Activated CD8-positive, alpha-beta T cell treated with anti-CD3 and anti-CD28 coated beads for 36 hours (primary cell): ENCODE measurements around the gene FAM32A. TPM values are rescaled to one million over a fixed set of nuclear protein-coding genes. Genes with fewer than 3 reads are reported as not detected.

Source experiments
- ATAC-seq: fragments of 200-7000 bp; cut with Tn5 transposase; one replicate; pipeline ENCODE4 v1.10.0; 2021; ENCODE audit warnings: mild to moderate bottlenecking, moderate library complexity
- CTCF ChIA-PET: fragments of 350-600 bp; sonication (Branson Sonifier 250); formaldehyde crosslinking; loops from one replicate; lab custom pipeline; 2021; ENCODE audit warnings: antibody characterized with exemption; lab: Charles Lee
- POLR2A ChIA-PET: fragments of 350-600 bp; sonication (Branson Sonifier 250); formaldehyde crosslinking; loops from one replicate; lab custom pipeline; 2021; ENCODE audit warnings: antibody characterized with exemption; lab: Charles Lee
- DNase-seq: peaks from one replicate; pipeline ENCODE4 v3.0.0-alpha.2; 2020
- H3K27ac Mint-ChIP-seq: one replicate; pipeline ENCODE4 v1.8.0; 2021; ENCODE audit warnings: mild to moderate bottlenecking, mixed read lengths
- H3K27me3 Mint-ChIP-seq: one replicate; pipeline ENCODE4 v1.8.0; 2021; ENCODE audit warnings: mixed read lengths
- H3K36me3 Mint-ChIP-seq: one replicate; pipeline ENCODE4 v1.8.0; 2021; ENCODE audit warnings: low read depth, mixed read lengths
- H3K4me1 Mint-ChIP-seq: one replicate; pipeline ENCODE4 v1.8.0; 2021; ENCODE audit warnings: low read depth, mixed read lengths
- H3K4me3 Mint-ChIP-seq: one replicate; pipeline ENCODE4 v1.8.0; 2021; ENCODE audit warnings: mild to moderate bottlenecking, moderate library complexity, mixed read lengths
- H3K9me3 Mint-ChIP-seq: one replicate; pipeline ENCODE4 v1.8.0; 2021; ENCODE audit warnings: mixed read lengths
- intact Hi-C: fragments of 100-400 bp; cut with micrococcal nuclease; formaldehyde crosslinking; loops from one replicate; pipeline ENCODE4 v1.10.0; 2022
- total RNA-seq, 2 experiments: library from RNA; stranded (reverse); gene quantifications; one replicate each; pipeline ENCODE4 v1.2.3, GENCODE V29; 2021
- TF ChIP-seq, protein P1 (sequence below): fragments of 200-600 bp; IDR thresholded peaks from one replicate; pipeline ENCODE4 v1.8.0; 2022; ENCODE audit warnings: antibody characterized with exemption, mild to moderate bottlenecking

The FAM32A gene
- total RNA-seq, 2 experiments from 2014 or later, result 41.7 to 44.7 TPM

DNA sequence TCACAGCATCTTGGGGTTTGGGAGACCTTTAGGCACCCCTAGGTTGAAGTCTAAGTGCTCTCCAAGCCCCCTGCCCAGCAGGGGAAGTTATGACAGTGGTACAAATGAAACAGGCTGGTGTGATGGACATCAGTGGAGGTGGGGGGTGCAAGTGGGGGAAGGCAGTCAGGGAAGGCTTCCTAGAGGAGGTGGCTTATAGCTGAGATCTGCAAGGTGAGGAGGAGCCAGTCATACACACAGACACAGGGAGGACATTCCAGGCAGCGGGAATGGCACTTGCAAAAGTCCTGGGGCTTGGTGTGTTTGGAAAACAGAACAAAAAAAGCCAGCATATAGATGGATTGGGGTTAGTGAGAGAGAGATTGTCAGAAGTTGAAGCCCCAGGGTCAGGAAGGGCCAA is 30.1 kb upstream of the FAM32A start:
- Mint-ChIP-seq H3K27me3 (no peaks in the 10 kb centered on the region), H3K9me3 (no peaks in the 10 kb centered on the region), H3K4me1 (peaks cover 2% of the 10 kb centered on the region), H3K4me3 (no peak overlapping the region), H3K27ac (no peak overlapping the region), H3K36me3 (peaks cover 45% of the 10 kb centered on the region)
- TF ChIP-seq, protein P1, sequence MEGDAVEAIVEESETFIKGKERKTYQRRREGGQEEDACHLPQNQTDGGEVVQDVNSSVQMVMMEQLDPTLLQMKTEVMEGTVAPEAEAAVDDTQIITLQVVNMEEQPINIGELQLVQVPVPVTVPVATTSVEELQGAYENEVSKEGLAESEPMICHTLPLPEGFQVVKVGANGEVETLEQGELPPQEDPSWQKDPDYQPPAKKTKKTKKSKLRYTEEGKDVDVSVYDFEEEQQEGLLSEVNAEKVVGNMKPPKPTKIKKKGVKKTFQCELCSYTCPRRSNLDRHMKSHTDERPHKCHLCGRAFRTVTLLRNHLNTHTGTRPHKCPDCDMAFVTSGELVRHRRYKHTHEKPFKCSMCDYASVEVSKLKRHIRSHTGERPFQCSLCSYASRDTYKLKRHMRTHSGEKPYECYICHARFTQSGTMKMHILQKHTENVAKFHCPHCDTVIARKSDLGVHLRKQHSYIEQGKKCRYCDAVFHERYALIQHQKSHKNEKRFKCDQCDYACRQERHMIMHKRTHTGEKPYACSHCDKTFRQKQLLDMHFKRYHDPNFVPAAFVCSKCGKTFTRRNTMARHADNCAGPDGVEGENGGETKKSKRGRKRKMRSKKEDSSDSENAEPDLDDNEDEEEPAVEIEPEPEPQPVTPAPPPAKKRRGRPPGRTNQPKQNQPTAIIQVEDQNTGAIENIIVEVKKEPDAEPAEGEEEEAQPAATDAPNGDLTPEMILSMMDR, result no peak
- DNase-seq, result no peak
- POLR2A ChIA-PET, result interaction anchor here (1.0 kb wide), 1 partner anchor 11 kb away, joined by 4 read pairs; no protein-coding TSS in a partner anchor
- CTCF ChIA-PET, result no interaction called here
- intact Hi-C loops, result no loop called here
- ATAC-seq, result no peak

DNA sequence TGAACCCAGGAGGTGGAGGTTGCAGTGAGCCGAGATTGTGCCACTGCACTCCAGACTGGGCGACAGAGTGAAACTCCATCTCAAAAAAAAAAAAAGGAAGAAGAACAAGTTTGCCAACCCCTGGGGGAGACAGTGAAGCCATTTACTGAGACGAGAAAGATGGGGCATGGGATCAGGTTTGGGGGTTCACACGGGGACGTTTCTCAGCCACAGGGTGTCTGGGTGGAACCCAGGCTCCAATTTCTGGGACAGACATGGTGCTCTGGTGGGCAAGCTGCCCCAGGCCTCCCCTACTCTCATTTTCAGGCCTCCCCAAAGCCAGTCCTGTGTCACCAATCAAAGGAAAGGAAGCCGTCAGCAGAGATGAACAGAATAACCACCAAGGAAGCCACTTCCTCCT is 28.3 kb upstream of the FAM32A start:
- no peak for ATAC-seq
- ChIA-PET POLR2A (interaction anchor here (0.8 to 1.4 kb wide), 4 partner anchors 12 to 116 kb away, joined by 3 to 5 read pairs (median 4); no protein-coding TSS in a partner anchor), CTCF (interaction anchor here (1.0 to 1.1 kb wide), 2 partner anchors 115 to 186 kb away, joined by 3 read pairs; no protein-coding TSS in a partner anchor)
- H3K9me3 Mint-ChIP-seq, result no peaks in the 10 kb centered on the region
- H3K36me3 Mint-ChIP-seq, result peaks cover 42% of the 10 kb centered on the region
- TF ChIP-seq, protein P1, result no peak
- H3K27ac Mint-ChIP-seq, result no peak overlapping the region
- no peaks in the 10 kb centered on the region for H3K27me3 Mint-ChIP-seq
- DNase-seq, result no peak
- H3K4me1 Mint-ChIP-seq, result peaks cover 18% of the 10 kb centered on the region
- H3K4me3 Mint-ChIP-seq, result no peak overlapping the region
- intact Hi-C loops, result no loop called here

DNA sequence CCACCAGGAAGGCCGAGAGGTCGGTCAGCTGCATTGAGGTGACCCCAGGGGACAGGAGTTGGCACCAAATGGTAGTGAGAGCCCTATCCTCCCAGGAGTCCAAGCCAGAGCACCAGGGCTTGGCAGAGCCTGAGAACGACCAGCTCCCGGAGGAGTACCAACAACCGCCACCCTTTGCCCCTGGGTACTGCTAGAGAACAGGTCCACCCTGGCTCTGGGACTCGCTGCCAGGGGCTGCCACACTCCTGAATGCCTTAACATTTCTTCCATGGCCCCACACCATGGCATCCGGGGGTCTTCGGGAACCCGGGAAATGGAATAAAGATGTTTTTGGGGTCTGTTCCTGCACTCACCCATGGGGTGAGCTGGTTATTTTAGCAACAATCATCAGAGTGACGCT is 27.6 kb upstream of the FAM32A start:
- Mint-ChIP-seq H3K36me3 (peaks cover 40% of the 10 kb centered on the region), H3K27me3 (no peaks in the 10 kb centered on the region), H3K4me1 (peaks cover 19% of the 10 kb centered on the region), H3K27ac (no peak overlapping the region), H3K9me3 (no peaks in the 10 kb centered on the region), H3K4me3 (no peak overlapping the region)
- ChIA-PET CTCF (interaction anchor here (1.0 to 1.5 kb wide), 2 partner anchors 96 to 116 kb away, joined by 3 read pairs; no protein-coding TSS in a partner anchor), POLR2A (interaction anchor here (1.5 to 1.6 kb wide), 2 partner anchors 14 to 43 kb away, joined by 3 to 7 read pairs; partner anchors contain the start of gene HSH2D)
- TF ChIP-seq, protein P1, result no peak
- DNase-seq, result no peak
- no peak for ATAC-seq
- intact Hi-C loops, result no loop called here

- CTCF ChIA-PET, result interaction anchor here (1.1 kb wide), 1 partner anchor 118 kb away, joined by 3 read pairs; no protein-coding TSS in a partner anchor
- H3K36me3 Mint-ChIP-seq, result peaks cover 22% of the 10 kb centered on the region
- TF ChIP-seq, protein P1, result no peak
- intact Hi-C loops, result no loop called here
- no peaks in the 10 kb centered on the region for H3K27me3 Mint-ChIP-seq
- ATAC-seq, result no peak
- DNase-seq, result no peak
- no peaks in the 10 kb centered on the region for H3K9me3 Mint-ChIP-seq
- no peak overlapping the region for H3K4me3 Mint-ChIP-seq
- POLR2A ChIA-PET, result interaction anchor here (1.0 to 1.6 kb wide), 3 partner anchors 12 to 41 kb away, joined by 3 to 5 read pairs (median 3); no protein-coding TSS in a partner anchor
- no peak overlapping the region for H3K27ac Mint-ChIP-seq
- H3K4me1 Mint-ChIP-seq, result peaks cover 19% of the 10 kb centered on the region
Observed at GRCh38 chr19:16159655-16160054, 25.6 kb upstream of the FAM32A start.

DNA sequence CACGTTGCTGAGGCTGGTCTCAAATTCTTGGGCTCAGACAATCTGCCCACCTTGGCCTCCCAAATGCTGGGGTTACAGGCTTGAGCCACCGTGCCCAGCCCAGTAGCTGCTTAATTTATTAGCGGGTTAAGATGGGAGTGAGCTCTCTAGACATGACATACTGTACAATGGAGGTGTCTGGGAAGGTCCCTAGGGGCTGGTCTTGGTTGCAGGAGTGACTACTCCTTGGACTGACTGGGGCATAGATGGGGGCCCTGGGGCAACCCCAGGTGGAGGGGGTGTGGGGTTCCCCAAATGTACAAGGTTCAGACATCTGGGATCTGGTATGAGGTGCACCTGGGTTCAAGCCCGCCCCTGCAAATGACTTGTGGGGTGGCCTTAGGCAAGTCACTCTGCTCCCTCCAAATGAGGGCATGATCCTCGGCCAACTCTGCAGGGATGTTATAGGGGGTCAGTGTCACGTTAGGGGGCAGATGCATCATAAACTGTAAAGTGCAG is 24.7 kb upstream of the FAM32A start:
- intact Hi-C loops, result no loop called here
- ATAC-seq, result no peak

More for the DNA sequence above, 24.7 kb upstream of the FAM32A start:
- no peak for DNase-seq
- peaks cover 14% of the 10 kb centered on the region for H3K36me3 Mint-ChIP-seq
- H3K27ac Mint-ChIP-seq, result peak overlapping the region; percentile 73
- no peaks in the 10 kb centered on the region for H3K9me3 Mint-ChIP-seq
- H3K4me3 Mint-ChIP-seq, result no peak overlapping the region
- POLR2A ChIA-PET, result interaction anchor here (1.0 to 1.5 kb wide), 2 partner anchors 10 to 42 kb away, joined by 3 to 5 read pairs; no protein-coding TSS in a partner anchor
- TF ChIP-seq, protein P1, result no peak
- H3K27me3 Mint-ChIP-seq, result no peaks in the 10 kb centered on the region
- CTCF ChIA-PET, result interaction anchor here (1.1 kb wide), 2 partner anchors 9 to 119 kb away, joined by 3 read pairs; no protein-coding TSS in a partner anchor
- H3K4me1 Mint-ChIP-seq, result peaks cover 19% of the 10 kb centered on the region
